ENCODE data around the gene APCDD1. TPM values are rescaled to one million over a fixed set of nuclear protein-coding genes. Genes with fewer than 3 reads are reported as not detected.

Gene APCDD1
- total RNA-seq, 1 donor from 2014 or later, result not detected

Other genes with a start within 250 kb of the APCDD1 start
- gene NAPG, start 71.4 kb downstream of the APCDD1 start, total RNA-seq, result 36.4 and 38.7 TPM in 2 replicates